Measurements from ENCODE around the gene RASGRP2.
A peak's percentile ranks its signal among the peaks of the same experiment; 100 is the strongest.

RASGRP2 gene

DNA sequence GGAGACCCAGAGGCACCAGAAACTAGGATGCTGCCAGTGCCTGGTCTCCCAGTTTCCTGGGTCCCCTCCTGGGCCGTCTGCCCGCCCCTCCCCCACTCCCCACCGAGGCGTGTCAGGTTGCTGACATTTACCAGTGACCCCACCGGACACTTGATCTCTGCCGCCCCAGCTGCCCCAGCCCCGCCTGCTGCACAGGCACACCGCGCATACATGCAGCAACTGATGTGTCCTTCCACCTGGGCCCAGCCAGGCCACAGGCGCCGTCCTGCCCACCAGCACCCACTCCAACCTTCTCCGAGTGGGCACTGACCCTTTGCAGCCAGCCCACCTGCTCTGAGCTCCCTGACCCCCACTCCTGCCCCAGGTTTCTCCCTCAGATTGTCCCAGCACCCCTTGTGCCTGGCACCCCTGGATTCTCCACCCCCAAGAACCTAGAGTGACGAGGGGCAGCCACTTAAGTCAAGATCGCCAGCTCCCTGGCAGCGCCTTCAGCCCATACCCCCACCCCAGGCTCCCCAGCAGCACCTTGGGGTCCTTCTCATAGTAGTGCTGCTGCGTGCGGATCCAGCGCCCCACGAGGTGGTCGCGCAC, 15.3 kb upstream of the RASGRP2 start:
- DNase-seq (ENCODE audit: low read depth, low spot score), result no peak
- H3K27ac ChIP-seq, result no peak overlapping the region

DNA sequence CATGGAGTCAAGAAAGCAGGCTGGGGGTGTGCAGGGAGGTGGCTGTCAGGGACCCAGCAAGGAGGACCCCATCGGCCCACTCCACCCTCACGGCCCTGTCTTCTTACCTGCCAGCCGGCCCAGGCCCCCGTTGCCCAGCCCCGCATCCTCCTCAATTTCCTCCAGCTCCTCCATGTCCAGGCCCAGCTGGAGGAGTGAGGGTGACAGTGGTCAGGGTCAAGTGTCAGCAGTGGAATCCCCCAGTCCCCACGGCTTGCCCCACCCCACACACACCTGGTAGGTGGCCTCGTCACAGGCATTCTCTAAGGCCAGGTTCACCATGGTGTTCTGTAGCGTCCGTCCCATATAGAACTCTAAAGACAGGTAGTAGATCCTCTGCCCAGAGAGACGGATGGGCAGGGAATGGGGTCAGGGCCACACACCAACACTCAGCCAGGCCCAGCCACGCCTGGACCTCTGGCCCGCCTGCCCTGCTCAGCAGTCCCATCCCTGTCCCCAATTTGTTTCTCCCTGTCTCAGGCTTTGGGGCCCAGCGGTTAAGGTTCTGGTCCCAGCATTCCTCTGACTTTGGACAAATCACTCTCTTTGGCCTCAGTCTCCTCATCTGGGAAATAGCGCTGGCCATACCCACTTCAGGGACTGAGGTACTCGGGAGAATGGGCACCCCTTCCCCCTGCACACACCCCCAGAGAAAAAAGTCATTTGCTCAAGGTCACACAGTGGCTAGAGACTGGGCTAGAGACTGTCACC, 14.6 kb upstream of the RASGRP2 start:
- no peak overlapping the region for H3K27ac ChIP-seq
- no peak for DNase-seq (ENCODE audit: low read depth, low spot score)

DNA sequence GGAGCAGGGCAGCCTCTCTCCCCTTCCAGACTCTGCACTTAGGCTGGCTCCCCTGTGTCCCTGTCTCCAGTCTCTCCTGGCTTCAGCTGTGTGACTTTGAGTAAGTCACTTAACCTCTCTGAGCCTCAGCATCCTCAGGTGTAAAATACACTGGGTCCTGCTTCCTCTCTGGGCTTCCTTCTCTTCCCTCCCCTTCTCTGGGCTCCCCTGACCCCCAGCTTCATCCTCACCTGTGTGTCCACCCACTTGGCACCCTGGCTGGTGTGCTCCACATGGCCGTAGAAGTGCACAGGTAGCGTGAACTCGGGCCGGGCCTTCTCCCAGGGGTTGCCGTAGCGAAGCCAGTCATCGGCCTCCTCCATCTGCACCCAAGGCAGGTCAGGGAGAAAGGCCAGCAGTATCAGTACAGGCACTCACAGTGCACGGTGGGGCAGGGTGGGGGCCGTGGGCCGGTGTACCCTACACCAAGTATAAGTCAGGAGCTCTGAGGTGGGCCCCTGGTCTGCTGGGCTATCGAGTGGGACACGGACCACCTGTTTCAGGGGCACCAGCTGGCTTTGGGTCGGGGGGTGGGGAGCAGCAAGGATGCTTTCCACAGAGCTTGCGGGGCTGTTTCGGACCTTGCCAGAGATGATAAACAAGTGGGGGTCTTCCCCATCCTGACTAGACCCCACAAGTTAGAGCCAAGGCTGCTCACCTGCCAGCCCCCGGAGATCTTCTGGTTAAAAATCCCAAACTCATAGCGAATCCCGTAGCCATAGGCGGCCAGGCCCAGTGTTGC, 13.8 kb upstream of the RASGRP2 start:
- H3K27ac ChIP-seq, result no peak overlapping the region

DNA sequence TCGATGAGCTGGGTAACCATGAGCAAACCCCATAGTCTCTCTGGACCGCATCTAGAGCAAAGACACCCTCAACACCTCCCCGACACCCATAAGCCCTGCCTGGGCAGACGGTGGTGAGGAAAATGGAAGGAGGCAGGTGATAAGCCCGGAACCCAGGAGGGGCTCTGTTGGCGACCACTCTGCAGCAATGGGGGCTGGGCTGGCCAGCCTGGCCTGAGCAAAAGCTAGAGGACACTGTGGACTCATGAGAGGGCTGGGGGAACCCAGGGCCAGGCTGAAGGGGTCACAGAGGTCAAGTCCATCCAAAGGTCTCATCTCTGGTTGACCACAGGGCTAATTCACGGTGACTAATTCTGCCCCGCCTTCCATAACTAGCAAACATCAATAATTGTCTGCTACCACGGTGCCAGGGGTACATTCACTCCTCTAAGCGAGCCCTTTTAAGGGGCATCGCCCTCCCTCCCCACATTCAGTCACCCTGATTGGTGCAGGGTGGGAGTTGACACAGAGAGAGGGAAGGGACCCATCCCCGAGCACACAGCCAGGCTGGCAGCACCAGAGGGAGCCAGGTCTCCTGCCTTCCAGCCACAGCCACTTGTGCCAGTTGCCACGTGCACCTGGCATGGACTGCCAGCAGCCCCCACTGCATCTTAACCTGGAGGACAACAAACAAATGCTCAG, 11.9 kb upstream of the RASGRP2 start:
- H3K27ac ChIP-seq, result no peak overlapping the region
- no peak for DNase-seq (ENCODE audit: low read depth, low spot score)

More for the DNA sequence above, 13.8 kb upstream of the RASGRP2 start:
- no peak for DNase-seq (ENCODE audit: low read depth, low spot score)

DNA sequence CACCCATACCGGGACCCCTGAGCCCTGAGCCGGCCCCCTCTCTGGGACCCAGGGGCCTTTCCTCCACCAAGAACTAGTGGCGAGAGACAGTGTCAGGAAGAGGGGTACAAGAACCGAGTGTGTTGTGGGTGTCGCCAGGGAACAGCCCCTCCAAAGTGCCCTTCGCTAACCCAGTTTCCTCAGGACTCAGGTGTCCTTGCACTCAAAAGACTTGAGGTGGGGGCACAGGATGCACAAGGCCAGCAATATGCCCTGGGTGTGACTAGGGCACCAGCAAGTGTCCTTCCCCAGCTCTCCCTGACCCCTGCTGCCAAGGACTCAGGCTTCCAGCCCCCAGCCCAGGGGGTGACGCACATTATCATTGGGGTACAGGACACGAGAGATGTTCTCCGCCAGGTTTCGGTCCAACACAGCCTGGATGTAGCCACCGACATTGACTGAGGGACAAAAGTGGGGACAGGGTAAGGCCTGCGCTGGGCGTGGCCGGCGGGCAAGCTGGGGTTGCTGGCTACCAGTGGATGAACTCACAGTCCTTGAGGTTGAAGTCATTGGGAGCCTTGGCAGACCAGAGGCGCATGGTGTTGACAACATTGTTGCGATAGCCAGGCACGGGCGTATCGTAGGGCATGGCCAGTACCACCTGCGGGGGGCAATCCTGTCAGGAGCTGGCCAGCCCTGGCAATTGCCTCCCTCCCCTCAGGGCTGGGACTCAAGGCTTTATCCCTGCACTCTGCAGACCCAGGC, 11.1 kb upstream of the RASGRP2 start:
- no peak overlapping the region for H3K27ac ChIP-seq
- DNase-seq (ENCODE audit: low read depth, low spot score), result no peak

DNA sequence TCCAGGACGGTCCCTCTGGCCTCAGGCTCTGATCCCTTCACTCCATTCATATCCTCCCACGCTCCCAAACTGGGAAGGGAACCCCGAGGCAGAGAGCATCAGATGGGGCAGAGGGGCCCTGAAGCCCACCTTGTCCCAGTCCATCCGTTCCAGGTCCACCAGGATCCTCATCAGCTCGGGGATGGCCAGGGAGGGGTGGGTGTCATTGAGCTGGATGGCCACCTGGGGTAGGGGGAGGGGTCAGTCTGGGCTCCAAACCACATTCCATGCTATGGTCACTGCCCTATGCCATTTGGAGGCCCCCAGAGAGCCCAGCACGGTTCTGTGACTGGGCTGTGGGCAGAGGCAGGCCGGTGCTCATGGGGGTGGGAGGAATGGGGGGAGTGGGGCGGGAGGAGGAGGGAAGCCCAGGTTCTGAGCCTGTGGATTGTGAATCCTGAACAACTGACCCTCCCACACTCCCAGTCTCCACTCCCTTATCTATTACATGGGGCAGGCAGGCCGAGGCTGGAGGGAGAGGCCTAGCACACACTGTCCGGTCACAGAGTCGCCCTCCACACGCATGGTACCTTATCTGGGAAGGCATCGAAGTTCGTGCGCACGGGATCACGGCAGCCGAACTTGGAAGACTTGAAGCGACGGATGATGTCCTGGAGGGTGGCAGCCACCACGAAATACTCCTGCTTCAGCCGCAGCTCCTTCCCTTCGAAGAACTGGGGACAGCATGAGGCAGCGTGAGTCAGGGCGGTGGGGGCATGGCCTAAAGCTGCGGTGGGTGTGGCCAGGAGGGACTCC, 10.4 kb upstream of the RASGRP2 start:
- no peak overlapping the region for H3K27ac ChIP-seq
- DNase-seq (ENCODE audit: low read depth, low spot score), result no peak

DNA sequence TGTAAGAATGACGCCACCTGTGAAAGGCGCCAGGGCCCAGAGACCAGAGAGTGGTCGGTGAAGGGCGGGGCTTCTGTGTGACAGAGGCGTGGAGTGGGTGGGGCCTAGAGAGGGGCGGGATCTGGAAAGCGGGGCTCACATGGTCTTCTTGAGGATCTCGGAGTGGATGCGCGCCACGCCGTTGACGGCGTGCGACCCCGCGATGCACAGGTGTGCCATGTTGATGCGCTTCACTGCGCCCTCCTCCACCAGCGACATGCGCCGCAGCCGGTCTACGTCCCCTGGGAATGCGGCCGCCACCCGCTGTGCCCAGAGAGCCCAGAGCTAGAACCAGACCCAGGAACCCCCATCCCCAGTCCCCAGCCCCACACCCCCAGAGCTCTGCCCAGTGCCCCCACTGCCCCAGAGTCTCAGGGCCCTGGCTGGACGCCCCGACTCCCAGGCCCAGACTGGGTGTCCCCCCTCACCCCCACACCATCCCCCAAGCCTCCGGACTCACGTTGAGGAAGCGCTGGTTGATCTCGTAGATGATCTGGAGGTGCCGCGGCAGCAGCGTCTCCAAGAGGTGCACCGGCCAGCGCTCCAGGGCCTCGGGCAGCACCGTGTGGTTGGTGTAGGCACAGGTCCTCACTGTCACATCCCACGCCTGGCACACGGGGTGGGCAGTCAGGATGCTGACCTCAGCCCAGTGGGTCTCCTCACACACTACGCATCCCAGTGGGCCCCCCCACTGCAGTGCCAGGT, 9.6 kb upstream of the RASGRP2 start:
- H3K27ac ChIP-seq, result no peak overlapping the region
- no peak for DNase-seq (ENCODE audit: low read depth, low spot score)

DNA sequence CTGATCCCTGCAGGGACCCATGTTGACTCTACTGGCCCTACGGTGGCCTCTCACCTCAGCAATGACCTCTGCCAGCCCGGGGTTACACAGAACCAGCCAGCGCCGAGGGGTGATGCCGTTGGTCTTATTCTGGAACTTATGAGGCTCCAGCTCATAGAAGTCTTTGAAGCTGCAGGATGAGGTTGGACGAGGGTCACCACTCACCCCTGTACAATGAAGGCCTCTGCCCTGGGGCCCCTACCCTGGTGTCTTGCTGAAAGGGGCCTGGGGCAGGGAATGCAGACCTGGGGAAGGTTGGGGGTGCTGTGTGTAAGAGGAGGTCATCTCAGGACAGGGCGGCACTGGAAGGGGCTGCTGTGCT, 9.1 kb upstream of the RASGRP2 start:
- no peak overlapping the region for H3K27ac ChIP-seq
- no peak for DNase-seq (ENCODE audit: low read depth, low spot score)

DNA sequence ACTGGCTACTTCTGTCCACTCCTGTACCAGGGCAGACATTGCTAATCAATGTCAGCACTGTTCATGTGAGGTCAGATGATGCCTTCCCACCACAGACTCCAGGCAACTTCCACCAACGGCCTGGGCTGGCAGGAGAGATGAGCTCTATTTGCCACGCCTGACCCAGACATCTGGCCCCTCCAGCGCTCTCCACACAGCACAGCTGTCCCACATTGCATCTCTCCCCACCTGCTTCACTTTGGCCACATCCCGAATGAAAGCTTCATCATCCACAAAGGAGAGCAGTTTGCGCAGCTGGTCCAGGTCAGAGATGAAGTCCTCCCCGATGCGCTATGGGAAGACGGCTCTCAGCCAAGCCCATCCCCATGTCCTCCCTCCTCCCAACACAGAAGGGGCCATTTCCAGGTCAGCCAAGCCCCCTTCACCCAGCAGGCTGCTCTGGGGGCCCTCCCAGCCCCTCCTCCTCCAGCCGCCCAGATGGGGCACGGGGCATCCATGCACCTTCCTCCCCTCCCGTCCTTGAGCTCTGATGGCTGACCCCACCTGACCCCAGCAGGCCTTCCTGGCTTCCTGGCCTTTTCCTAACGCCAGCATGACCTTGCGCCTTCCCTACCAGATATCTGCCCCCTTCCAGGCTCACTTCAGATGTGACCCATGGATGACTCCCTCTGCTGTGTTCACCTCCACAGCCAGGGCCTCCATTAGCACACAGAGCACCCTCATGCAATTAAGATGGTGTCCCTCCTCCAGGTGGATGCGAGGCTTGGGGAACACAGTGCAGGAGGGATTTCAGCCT, 8.4 kb upstream of the RASGRP2 start:
- no peak for DNase-seq (ENCODE audit: low read depth, low spot score)
- H3K27ac ChIP-seq, result no peak overlapping the region

DNA sequence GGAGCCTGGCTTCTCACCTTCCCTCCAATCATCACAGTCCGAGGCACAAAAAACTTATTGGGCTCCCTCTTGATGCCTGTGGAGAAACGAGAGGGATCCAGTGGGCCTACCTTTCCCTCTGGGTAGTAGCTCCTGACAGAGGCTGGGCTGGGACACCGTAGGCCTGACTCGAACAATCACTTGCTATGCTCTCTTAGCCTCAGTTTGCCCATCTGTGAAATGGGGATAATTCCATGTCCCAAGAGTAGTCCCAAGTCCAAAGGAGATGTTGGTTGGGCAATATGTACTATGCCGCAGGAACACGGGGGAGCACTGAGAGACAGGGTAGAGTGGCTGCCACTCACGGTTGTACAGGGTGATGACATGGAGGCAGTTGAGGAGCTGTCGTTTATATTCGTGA, 7.6 kb upstream of the RASGRP2 start:
- DNase-seq (ENCODE audit: low read depth, low spot score), result no peak
- H3K27ac ChIP-seq, result no peak overlapping the region

DNA sequence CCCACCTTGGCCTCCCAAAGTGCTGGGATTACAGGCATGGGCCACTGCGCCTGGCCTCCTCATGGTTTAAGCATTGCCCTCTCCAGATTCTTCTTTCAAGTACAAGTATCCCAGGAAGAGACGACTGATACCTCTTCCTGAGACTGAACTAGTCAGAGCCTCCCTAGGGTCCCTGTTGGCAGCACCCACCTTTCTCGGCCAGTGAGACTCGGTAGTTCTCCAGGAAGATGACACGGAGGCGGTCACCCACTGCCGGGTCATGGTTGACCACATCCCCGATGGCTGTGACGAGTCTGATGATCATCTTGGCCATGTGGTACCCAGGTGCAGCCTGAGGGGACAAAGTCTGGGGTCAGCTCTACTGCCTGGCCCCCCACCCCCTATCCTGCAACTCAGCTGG, 7.2 kb upstream of the RASGRP2 start:
- no peak overlapping the region for H3K27ac ChIP-seq

DNA sequence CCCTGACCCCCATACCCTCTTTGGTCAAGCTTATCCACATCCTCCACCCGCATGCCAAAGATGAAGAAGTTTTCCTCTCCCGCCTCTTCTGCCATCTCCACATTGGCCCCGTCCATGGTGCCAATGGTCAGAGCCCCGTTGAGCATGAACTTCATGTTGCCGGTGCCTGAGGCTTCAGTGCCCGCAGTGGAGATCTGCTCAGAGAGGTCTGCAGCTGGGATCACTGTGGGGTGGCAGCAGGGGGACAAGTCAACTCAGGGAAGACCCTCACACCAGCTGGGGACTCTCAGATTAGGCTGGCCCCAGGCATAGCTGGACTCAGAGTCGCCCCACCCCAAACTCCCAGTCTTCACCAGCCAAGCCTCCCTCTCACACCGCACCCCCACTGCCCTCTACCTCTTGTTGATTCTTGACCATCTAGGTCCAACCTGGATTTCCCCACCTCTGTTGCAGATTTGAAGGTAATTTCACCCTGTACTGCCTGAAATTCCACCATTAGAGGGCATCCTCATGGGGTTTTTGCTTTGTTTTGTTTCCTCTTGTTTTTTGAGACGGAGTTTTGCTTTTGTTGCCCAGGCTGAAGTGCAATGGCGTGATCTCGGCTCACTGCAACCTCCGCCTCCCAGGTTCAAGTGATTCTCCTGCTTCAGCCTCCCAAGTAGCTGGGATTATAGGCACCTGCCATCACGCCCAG, 6.6 kb upstream of the RASGRP2 start:
- no peak overlapping the region for H3K27ac ChIP-seq
- no peak for DNase-seq (ENCODE audit: low read depth, low spot score)

More for the DNA sequence above, 7.2 kb upstream of the RASGRP2 start:
- no peak for DNase-seq (ENCODE audit: low read depth, low spot score)

DNA sequence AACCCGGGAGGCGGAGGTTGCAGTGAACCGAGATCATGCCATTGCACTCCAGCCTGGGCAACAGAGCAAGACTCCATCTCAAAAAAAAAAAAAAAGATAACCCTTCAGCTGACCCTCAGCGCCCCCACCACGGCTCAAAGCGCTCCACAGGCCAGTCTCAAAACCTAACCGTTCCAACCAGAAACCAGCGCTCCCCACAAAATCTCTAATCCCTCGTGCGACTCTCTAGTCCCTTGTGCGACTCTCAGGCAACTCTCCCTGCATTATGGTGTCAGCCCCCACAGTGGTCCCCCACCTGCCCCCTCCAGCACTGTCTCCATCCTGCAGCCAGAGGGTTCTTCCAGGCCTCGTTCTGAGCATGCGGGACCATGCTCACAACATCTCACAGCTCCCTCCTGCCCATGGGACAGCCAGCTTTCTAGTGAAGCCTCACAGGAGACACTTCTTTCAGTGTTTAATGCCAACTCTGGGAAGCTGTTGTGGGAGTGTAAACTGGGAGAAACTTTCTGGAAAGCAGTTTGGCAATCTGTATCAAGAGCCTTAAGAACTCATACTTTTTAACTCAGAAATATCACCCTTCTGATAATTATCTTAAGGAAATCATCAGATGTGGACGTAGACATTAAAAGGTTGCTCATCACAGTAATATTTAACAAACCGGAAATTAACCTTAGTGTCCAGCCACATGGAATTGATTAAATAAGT, 4.2 kb upstream of the RASGRP2 start:
- DNase-seq (ENCODE audit: low read depth, low spot score), result no peak
- peak overlapping the region; percentile 61 for H3K27ac ChIP-seq

DNA sequence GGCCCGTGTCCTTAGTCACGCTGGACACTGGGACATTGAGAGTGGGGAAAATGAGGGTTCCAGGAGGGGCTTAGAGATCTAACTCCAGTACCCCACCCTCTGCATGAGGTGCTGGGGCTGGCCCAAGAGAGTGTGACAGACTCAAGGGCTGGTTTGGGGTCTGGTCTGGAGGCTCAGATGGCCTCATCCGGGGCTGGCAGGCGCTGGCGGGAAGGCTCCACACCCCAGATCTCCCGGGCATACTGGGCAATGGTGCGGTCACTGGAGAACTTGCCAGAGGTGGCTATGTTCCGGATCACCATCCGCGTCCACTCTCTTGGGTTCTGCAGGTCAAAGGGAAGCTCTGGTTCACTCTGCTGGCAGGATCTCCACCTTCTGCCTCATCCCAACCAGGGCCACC, 2.5 kb upstream of the RASGRP2 start:
- no peak overlapping the region for H3K27ac ChIP-seq
- DNase-seq (ENCODE audit: low read depth, low spot score), result no peak

DNA sequence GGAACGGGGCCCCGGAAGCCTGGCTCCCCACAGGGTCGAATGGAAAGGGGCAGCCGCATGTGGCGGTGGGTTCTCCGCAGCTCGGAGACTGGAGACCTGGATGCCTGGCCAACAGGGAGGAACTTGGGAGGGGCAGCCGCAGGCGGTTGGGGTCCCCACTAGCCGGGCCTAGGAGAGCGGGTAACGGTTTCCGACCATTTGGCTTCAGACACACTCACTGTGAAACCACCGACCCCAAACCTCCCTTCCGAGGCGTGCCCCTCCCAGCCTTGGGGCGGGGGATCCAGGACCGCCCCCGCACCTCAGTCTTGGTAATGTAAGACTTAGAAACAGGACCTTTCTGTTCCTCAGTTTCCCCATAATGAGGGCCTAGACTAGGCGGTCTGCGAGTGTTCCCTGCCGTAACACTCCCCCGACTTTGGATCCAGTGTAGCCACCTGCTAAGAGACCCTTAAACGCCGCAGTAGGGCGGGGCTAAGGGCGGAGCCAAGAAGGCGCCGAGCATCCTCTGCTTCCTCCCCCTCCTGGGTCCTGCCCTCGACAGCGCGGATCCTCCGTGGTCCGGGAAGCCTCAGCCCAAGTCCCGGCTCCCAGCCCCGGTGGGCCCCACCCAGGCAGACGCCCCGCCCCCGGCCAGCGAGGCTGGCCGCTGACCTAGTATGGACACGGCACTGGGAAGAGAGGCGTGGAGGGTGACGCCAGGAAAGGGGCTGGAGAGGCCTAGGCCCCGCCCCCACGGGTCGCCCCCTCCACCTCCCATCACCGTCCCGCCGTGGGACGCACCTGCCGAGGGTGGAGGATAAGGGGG, 1.8 kb upstream of the RASGRP2 start:
- DNase-seq (ENCODE audit: low read depth, low spot score), result no peak
- no peak overlapping the region for H3K27ac ChIP-seq

DNA sequence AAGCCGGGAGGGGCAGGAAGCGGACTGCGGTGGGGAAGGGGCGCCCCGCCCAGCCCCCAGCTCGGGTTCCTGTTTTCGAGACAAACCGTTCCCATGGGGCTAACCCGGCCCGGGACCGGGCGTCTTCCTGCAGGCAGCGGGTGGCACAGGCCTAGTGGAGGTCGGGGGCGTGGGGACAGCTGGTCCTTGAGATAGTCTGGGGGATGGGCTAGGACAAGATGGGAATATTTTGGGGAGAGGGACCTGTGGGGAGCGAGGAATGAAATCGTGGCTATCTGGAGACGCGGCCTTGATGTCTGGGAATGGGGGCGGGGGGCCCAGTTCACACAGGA, 1.2 kb upstream of the RASGRP2 start:
- DNase-seq (ENCODE audit: low read depth, low spot score), result no peak
- H3K27ac ChIP-seq, result no peak overlapping the region

All from epithelial cell of prostate (primary cell).